ENCODE results near the gene MROH7. TPM values are rescaled to one million over a fixed set of nuclear protein-coding genes. Genes with fewer than 3 reads are reported as not detected.

The MROH7 gene
- total and polyA plus RNA-seq, 2 of the 13 experiments (the other 11 are each of a cell fraction or from before 2014, with no cell fraction given) = 0.09 TPM

DNA sequence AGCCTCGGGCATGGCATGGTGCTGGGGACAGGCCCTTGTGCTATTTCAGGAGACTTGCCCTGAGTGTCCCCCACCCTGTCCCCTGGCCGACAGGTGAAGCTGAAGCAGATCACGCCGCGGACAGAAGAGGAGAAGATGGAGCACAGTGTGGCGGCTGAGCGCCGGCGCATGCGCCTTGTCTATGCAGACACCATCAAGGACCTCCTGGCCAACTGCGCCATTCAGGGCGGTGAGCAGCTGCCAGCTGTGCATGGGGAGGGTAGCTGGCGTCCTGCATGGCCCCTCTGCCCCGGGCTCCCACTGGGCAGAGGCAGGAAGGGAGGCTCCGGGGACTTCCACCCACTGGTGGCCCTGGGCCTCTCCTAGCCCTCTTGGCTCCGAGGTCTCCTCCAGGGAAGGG is 47.1 kb upstream of the MROH7 start (continued):
- TF ChIP-seq PRPF4 (IDR thresholded peaks at IDR 0.05; ENCODE audit: low read depth, low read length, poor library complexity, severe bottlenecking) = no peak

DNA sequence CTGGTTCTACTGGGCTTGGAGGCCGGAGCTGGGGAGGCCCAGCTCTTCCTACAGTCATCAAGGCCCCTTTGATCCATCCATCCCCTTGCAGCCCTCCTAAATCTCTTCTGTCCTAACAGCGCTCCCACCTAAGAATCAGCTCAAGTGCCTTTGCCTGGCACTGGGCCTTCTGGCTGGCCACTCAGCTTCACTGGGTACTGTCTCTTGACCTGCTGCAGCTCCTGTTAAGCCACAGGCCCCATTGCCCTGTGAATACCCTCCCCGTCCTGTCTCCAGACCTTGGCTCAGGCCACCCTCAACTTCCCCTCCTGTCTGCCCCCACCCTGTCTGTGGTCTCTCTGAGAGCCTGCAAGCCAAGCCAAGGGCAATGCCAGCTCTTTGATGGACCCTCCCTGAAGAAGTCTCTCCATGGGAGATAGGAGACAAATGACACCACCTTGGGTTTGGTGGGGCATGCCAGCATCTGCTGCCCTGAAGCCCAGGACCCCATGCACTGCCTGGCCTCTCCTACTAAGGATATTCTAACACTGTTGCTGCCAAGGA is 45.6 kb upstream of the MROH7 start:
- Histone ChIP-seq H4K20me1 (ENCODE audit: insufficient read depth, low read length) (no peaks in the 10 kb centered on the region), H3K4me2 (ENCODE audit: low read depth, low read length) (no peak overlapping the region), H3K9ac (ENCODE audit: insufficient read depth, low read depth, low read length) (no peak overlapping the region), H3K79me2 (ENCODE audit: insufficient read depth, low read length) (no peaks in the 10 kb centered on the region), H2AFZ (ENCODE audit: low read length) (no peak overlapping the region), H3K36me3 (replicated peaks in 1 of 2; ENCODE audit: control insufficient read depth in 1 of 2, insufficient read depth in 2 of 2, low read length in 2 of 2) (no peaks in the 10 kb centered on the region; a peak in 1 of 5 replicates), H3K27me3 (ENCODE audit: control insufficient read depth in 1 of 2, insufficient read depth in 2 of 2, low read length in 2 of 2) (no peaks in the 10 kb centered on the region), H3K9me3 (ENCODE audit: low read length) (no peaks in the 10 kb centered on the region), H3K4me3 (replicated peaks in 1 of 3; ENCODE audit: insufficient read depth in 1 of 3, low read depth in 2 of 3, low read length in 3 of 3) (no peak overlapping the region), H3K27ac (ENCODE audit: extremely low read length, insufficient read depth, low read length) (no peak overlapping the region), H3K4me1 (ENCODE audit: insufficient read depth, low read length) (peaks cover 17% of the 10 kb centered on the region)
- POLR2A ChIA-PET = no interaction called here
- no peak for TF ChIP-seq HMGA1 (CRISPR knock-in tag; conservative IDR thresholded peaks at IDR 0.05)
- intact Hi-C loops (cut with micrococcal nuclease; ENCODE audit: unreplicated experiment) (no loop called here), in situ Hi-C loops (cut with HindIII; ENCODE audit: extremely low pct_ligation_motif_present, low pct_unique_long_range_greater_than_20kb) (no loop called here)
- 97% methylated on average over 3 of the region's 3 CpGs for WGBS (ENCODE audit: low lambda C conversion rate)
- BruUV-seq (replicated peaks) = no TSS peak
- FAIRE-seq (no peak), ATAC-seq (no peak), DNase-seq (ENCODE audit: low spot score) (no peak)
- CTCF ChIA-PET (ENCODE audit: low intra/inter-chr PET ratio, low total read pairs) = no interaction called here

DNA sequence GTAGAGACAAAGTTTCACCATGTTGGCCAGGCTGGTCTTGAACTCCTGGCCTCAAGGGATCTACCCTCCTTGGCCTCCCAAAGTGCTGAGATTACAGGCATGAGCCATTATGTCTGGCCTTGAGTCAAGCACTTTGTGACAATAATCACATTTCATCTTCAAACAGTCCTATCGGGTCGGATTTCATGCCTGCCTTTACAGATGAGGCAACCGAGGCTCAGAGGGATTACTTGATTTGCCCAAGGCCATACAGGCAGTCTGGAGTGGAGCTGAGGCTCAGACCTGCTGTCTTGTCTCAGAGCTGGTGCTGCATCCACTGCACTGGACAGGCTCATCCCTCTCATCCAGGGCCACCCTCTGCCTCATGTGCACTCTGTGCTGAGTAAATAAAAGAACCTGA is 44.8 kb upstream of the MROH7 start:
- Histone ChIP-seq H4K20me1 (ENCODE audit: insufficient read depth, low read length) (no peaks in the 10 kb centered on the region), H3K4me2 (ENCODE audit: low read depth, low read length) (no peak overlapping the region), H3K9me3 (ENCODE audit: low read length) (no peaks in the 10 kb centered on the region), H3K9ac (ENCODE audit: insufficient read depth, low read depth, low read length) (no peak overlapping the region), H3K27me3 (ENCODE audit: control insufficient read depth in 1 of 2, insufficient read depth in 2 of 2, low read length in 2 of 2) (no peaks in the 10 kb centered on the region), H3K27ac (ENCODE audit: extremely low read length, insufficient read depth, low read length) (no peak overlapping the region), H3K79me2 (ENCODE audit: insufficient read depth, low read length) (no peaks in the 10 kb centered on the region), H3K4me1 (ENCODE audit: insufficient read depth, low read length) (peaks cover 24% of the 10 kb centered on the region), H3K4me3 (replicated peaks in 1 of 3; ENCODE audit: insufficient read depth in 1 of 3, low read depth in 2 of 3, low read length in 3 of 3) (no peak overlapping the region), H2AFZ (ENCODE audit: low read length) (no peak overlapping the region), H3K36me3 (replicated peaks in 1 of 2; ENCODE audit: control insufficient read depth in 1 of 2, insufficient read depth in 2 of 2, low read length in 2 of 2) (no peaks in the 10 kb centered on the region; a peak in 1 of 5 replicates)
- WGBS (ENCODE audit: low lambda C conversion rate) = 73% methylated on average over 2 of the region's 3 CpGs
- no peak for DNase-seq (ENCODE audit: low spot score)
- intact Hi-C loops (cut with micrococcal nuclease; ENCODE audit: unreplicated experiment) = no loop called here
- ChIA-PET POLR2A (no interaction called here), CTCF (ENCODE audit: low intra/inter-chr PET ratio, low total read pairs) (no interaction called here)
- in situ Hi-C loops (cut with HindIII; ENCODE audit: extremely low pct_ligation_motif_present, low pct_unique_long_range_greater_than_20kb) = no loop called here
- TF ChIP-seq ZNF772 (CRISPR knock-in tag; IDR thresholded peaks at IDR 0.05) = no peak
- TF ChIP-seq, protein P1, sequence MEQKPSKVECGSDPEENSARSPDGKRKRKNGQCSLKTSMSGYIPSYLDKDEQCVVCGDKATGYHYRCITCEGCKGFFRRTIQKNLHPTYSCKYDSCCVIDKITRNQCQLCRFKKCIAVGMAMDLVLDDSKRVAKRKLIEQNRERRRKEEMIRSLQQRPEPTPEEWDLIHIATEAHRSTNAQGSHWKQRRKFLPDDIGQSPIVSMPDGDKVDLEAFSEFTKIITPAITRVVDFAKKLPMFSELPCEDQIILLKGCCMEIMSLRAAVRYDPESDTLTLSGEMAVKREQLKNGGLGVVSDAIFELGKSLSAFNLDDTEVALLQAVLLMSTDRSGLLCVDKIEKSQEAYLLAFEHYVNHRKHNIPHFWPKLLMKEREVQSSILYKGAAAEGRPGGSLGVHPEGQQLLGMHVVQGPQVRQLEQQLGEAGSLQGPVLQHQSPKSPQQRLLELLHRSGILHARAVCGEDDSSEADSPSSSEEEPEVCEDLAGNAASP (CRISPR knock-in tag; IDR thresholded peaks at IDR 0.05; ENCODE audit: borderline replicate concordance) = no peak
- TF ChIP-seq KLF11 (CRISPR knock-in tag; IDR thresholded peaks at IDR 0.05) = no peak
- no peak for TF ChIP-seq ZNF12 (CRISPR knock-in tag; IDR thresholded peaks at IDR 0.05)
- TF ChIP-seq LRRFIP1 (CRISPR knock-in tag; conservative IDR thresholded peaks at IDR 0.05) = no peak
- peak; percentile 20; the same call in 1 of the 3 replicates for ATAC-seq
- no TSS peak for BruUV-seq (replicated peaks)
- FAIRE-seq = no peak

All from HepG2 (cell line).